GM12891 (cell line): ENCODE measurements around the gene PEPD.

Source experiments
- DNase-seq: peaks from one replicate; pipeline ENCODE4 v3.0.0; 2011; ENCODE audit warnings: low spot score; ENCODE audit not compliant: insufficient read length
- FAIRE-seq: peaks from 2 replicates; lab custom pipeline; 2011; peaks lifted over from hg19 to GRCh38; lab: Jason Lieb, UNC
- PAX5 ChIP-seq: IDR thresholded peaks from 2 replicates; pipeline ENCODE4 v1.6.1; 2011; ENCODE audit warnings: low read length, moderate library complexity, mild to moderate bottlenecking; ENCODE audit not compliant: insufficient read depth, severe bottlenecking
- POLR2A ChIP-seq: IDR thresholded peaks from 2 replicates; pipeline ENCODE4 v1.6.1; 2011; ENCODE audit warnings: low read depth, low read length, control low read depth
- POLR2AphosphoS5 ChIP-seq: IDR thresholded peaks from 2 replicates; pipeline ENCODE4 v1.6.1; 2011; ENCODE audit warnings: low read depth, low read length, control low read depth
- POU2F2 ChIP-seq: IDR thresholded peaks from 2 replicates; pipeline ENCODE4 v1.6.1; 2011; ENCODE audit warnings: low read depth, mild to moderate bottlenecking, control low read depth, low read length, moderate library complexity
- SPI1 ChIP-seq: IDR thresholded peaks from 2 replicates; pipeline ENCODE4 v1.6.1; 2011; ENCODE audit warnings: low read depth, low read length, control low read depth
- TAF1 ChIP-seq: IDR thresholded peaks from 2 replicates; pipeline ENCODE4 v1.6.1; 2011; ENCODE audit warnings: low read depth, low read length, control low read depth

PEPD gene

DNA sequence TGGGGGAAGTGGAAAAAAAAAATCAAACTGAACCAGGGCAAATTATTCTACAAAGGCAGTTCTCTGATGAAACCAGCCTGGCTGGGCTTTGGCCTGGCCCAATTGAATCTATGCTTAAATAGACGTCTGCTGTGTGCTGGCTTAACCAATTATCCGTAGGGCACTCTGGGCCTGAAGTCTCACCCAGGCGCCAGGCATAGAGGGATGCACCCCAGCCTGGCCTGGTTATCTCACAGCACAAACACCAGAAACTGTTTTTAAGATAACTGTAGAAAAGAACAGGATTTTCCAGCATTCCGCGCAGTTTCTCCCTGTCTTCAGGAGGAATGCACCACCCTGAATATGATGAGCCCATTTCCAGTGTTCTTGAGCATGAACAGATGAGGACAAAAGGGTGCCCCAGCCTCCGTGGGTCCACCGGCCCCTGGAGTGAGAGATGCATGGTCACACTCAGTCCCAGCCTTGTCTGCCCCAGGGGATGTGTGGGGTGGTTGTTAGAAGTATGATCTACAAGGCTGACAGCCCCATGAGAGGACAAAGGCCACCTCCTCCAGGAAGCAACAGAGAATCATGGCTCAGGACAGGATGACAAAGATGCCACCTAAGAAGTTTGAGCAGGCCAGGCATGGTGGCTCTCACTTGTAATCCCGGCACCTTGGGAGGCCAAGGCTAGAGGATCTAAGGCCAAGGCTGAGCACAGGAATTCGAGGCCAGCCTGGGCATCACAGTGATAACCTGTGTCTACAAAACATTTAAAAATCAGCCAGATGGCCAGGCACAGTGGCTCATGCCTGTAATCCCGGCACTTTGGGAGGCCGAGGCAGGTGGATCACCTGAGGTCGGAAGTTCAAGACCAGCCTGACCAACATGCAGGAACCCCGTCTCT, 50.2 kb downstream of the PEPD start:
- TF ChIP-seq POLR2AphosphoS5 (no peak), TAF1 (no peak), POLR2A (no peak), POU2F2 (no peak), PAX5 (no peak)
- no peak for DNase-seq
- FAIRE-seq, result no peak

DNA sequence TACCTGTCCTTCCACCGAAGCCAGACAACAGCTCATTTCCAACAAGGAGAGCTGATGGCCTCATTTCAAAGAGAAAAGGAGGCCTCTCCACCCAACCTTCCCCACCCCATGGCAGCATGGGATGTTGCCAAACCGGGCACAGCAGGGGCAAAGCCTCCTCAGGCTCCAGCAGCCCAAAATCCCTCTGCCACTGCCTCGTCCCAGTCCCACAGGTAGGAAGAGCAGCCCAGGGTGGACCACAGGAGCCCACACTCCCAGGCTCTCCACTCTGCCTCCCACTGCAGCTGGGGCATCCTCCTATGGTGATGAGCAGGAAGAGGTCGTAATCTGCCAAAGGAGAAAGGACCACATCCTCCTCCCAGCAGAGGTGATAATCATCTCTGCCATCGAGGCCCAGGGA, 50.9 kb downstream of the PEPD start:
- no peak for TF ChIP-seq POLR2AphosphoS5
- no peak for TF ChIP-seq POU2F2
- TF ChIP-seq POLR2A, result no peak
- TF ChIP-seq PAX5, result no peak
- TF ChIP-seq SPI1, result no peak
- TF ChIP-seq TAF1, result no peak
- DNase-seq (no peak), FAIRE-seq (no peak)

DNA sequence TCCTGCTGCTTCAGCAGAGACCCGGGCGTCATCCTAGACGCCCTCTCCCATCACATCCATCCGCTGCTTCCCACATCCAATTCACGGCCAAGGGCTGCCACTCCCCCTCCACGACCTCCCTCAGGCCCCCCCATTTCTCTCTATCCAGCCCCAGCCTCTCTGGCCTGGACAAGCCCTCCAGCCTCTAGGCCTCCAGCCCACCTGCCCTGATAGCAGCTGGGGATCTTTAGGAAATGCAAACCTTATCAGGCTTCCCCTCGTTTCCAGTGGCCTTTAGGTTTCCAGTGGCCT, 51.6 kb downstream of the PEPD start:
- no peak for DNase-seq
- no peak for FAIRE-seq
- TF ChIP-seq SPI1 (no peak), POLR2A (no peak), PAX5 (no peak), TAF1 (no peak)

DNA sequence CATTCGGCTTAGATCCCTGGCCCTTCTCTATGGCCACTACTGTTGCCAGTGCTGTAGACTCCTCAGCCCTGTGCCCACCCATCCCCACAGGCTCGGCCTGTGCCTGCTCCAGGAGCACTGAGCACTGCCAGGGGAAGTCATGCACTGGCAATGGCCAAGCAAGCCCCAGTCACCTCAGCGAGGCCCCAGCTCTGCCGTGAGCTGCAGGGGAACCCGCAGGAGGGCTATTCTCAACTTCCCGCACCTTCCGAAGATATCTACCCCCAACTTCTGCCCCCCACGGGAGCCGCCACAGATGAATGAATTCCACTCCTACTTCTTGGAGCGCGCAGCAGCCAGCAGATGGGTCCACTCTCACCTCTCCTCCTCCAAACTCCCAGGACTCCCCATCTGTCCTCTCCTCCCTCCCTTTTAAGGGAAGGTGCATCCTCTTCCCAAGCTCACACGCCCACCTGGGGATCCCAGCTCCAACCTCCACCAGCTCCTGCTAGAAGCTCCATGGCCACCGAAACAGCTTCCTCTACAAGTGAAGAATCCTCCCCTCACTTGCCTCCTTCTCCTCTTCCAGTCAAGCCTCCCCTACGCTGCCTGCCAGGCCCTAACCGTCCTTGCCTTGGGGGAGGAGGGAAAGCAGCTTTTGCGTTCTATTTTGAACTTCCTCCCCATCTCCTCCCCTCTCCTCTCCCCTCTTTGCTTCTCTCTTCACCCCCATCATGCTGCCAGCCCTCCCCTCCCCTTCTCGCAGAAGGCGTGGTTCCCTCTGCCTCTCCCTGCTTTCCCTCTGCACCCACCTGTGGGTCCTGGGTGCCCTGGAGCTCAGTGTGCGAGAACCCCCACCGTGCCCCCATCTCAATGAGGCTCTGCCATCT, 52.2 kb downstream of the PEPD start:
- TF ChIP-seq POLR2AphosphoS5 (no peak), POU2F2 (no peak), SPI1 (no peak), POLR2A (no peak), PAX5 (no peak), TAF1 (no peak)
- FAIRE-seq (no peak), DNase-seq (no peak)

DNA sequence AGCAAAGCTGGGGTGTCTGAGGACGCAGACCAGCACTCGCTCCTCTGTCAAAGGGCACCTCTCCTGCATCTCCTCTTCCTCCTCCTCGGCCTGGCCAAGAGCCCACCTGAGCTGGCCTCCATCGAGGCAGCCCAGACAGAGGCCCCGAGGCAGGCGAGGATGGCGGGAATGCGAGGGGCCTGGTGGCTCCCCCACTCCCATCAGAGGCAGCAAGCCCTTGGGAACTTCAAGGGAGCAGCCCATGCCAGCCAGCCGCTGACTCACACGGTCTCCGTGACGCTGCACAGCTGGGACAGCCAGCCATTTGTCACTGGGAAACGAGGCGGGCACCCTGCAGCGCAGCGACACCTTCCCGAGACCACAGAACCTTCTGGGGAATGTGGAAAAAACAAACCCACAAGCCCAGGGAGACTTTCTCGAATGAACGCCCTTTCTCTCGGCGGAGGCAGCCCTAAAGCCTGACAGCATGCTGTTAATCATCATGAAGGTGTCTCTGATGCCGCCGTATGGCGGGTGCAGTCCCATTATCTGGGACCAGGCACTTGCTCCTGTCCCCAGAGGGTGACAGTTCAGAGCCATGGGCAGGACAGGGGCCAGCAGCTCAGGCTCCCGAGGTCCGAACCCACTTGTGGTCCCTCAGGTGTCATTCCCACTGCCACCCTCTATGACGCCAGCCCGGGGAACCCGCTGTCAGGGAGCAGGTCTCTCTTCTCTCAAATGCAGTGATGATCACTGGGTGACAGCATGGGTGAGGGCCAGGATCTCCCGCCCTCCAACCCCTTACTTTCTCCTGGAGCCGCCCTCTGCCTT, 53.0 kb downstream of the PEPD start:
- DNase-seq, result no peak
- TF ChIP-seq POLR2AphosphoS5, result no peak
- no peak for TF ChIP-seq SPI1
- no peak for TF ChIP-seq POLR2A
- TF ChIP-seq POU2F2, result no peak
- no peak for TF ChIP-seq TAF1
- no peak for TF ChIP-seq PAX5
- FAIRE-seq, result no peak

DNA sequence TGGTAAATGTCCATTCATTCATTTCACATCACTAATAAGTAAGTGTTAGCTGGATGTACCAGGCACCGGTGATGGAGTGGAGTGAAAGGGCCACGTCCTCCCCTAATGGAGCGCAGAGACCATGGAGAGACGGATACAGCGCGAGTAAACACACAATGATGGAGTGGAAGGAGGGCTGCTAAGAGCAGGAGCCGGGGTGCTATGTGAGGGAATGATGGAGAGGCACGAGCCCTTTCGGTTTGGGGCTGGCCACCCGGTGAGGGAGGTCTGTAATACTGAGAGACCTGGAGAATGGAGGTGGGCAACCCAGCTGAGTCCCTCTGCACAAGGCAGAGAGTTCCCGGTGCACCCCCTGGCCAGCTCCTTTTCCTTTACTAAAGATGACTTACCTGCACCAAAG, 53.7 kb downstream of the PEPD start:
- no peak for DNase-seq
- no peak for FAIRE-seq
- TF ChIP-seq POLR2AphosphoS5, result no peak
- TF ChIP-seq POU2F2, result no peak

DNA sequence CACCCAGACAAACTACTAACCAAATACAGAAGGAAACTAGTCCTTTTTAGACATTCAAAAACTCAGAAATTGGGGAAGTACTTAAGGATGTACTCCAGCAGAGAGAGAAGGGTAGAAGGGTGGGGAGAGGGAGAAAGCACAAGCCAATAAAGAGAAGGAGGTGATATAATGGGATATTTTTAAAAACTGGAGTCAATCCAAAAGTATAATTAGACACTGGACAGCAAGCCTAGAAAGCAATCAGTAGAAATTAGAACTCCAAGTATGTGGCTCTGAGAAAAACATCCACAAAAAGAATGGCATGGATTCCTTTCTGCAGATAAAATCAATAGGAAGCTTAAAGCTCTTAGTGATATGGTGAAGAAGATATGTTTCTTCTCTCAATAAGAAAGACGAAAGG, 55.8 kb downstream of the PEPD start:
- DNase-seq (no peak), FAIRE-seq (no peak)
- TF ChIP-seq POU2F2 (no peak), POLR2AphosphoS5 (no peak), TAF1 (no peak), PAX5 (no peak), SPI1 (no peak), POLR2A (no peak)

DNA sequence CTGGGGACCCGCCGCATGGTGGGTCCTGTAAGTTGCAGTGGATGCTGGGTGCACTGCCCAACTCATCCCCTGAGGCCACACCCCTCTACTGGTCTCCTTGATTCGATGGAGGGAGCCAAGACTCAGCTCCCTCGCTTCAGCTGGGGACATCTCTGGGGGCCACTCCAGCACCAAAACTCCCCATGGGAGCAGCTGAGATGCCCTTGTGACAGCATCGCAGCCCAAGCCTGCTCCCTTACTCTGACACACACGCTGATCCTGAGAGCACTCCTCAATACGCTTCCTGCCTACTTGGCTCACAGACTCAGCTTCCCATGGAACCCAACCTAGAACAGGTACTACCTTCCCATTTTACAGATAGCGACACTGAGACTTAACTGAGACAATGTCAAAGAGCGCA, 56.2 kb downstream of the PEPD start:
- FAIRE-seq (no peak), DNase-seq (no peak)
- TF ChIP-seq SPI1 (no peak), TAF1 (no peak)

DNA sequence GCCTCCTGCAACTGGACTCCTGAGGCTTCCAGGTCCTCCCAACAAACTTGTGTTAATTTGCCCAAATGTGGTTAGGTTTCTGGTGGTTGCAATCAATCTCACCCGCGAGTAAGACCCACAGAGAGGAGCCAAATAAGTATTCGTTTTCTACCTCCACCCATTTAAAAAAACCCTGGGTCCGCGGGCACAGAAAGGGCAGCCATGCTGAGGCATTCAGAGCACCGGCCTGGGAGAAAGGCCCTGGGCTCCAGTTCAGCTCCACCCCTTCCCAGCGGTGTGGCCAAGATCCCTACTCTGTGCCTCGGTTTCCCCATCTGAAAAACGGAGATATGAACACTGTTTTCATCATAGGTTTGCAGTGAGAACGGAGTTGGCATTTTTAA, 56.9 kb downstream of the PEPD start:
- FAIRE-seq (no peak), DNase-seq (no peak)
- TF ChIP-seq POLR2A, result no peak
- no peak for TF ChIP-seq POLR2AphosphoS5
- TF ChIP-seq SPI1, result no peak
- no peak for TF ChIP-seq POU2F2
- TF ChIP-seq PAX5, result no peak
- TF ChIP-seq TAF1, result no peak

DNA sequence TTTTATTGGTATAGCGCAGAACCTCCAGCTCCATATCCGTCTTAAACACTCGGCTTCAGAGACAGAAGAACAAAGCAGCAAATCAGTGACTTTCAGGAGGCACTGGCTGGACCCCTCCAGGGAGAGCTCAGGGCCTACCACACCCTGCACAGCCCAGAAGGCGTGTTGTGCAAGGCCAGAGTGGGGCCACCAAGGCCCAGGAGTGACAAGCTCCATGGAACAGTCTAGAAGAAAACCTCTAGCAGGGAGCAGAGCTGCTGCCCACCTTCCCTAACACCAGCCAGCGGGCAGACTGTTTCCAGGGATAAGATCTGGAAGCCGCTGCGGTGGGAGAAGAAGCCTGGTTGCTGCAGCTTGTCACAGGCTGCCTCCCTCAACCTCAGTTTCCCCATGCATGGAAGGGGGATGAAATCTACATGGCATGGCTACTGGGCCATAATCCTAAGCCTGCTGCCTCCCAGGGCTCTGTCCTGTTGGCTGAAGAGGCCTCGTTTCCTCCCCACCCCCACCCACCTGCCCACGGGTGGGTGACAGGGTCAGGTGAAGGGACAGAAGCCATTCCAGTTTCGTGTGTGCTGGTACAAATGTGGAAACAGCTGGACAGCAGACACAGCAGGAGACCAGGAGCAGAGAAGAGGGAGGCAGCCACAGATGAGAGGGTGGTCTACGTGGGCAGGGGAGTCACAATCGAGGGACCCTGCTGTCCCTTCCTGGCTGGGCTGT, 57.4 kb downstream of the PEPD start:
- DNase-seq (no peak), FAIRE-seq (no peak)
- TF ChIP-seq POLR2A (no peak), SPI1 (no peak), POU2F2 (no peak), PAX5 (no peak), TAF1 (no peak), POLR2AphosphoS5 (no peak)
